Ecto neural progenitor cell (in vitro differentiated cells): ENCODE measurements around the gene MCHR1.
A peak's percentile ranks its signal among the peaks of the same experiment; 100 is the strongest.
"Not testable (repeated sequence)": the region's sequence is repeated elsewhere in the genome, so short reads cannot be mapped to it uniquely, and the experiment has no call there.

Source experiments
- DNase-seq: peaks from one replicate; pipeline ENCODE4 v3.0.0-alpha.2; 2018; ENCODE audit warnings: low spot score

The MCHR1 gene

GRCh38 chr22:40690370-40690769 lies 11.1 kb downstream of the MCHR1 start:
- no peak for DNase-seq

- DNase-seq: no peak
Measured at GRCh38 chr22:40691532-40691931, 12.2 kb downstream of the MCHR1 start.

DNA sequence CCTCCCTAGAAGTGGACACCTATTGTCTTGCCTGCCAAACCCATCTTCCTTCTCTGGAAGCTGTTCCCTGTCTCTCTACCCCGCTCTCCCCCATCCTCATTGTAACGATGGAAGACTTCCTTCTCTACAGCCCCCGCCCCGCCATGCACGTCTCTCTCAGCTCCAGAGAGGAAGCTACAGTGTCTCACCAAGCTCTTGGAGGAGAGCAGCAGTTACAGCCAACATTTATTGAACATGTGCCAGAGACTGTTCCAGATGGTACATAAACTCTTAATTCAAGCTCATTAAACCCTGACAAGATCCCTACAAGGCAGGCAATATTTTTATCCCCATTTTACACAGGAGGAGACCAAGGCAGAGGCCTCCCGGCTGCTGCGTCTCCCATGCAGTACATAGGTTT lies 15.1 kb downstream of the MCHR1 start:
- no peak for DNase-seq

GRCh38 chr22:40701274-40701673 lies 22.0 kb downstream of the MCHR1 start:
- DNase-seq: no peak

- DNase-seq: no peak
Measured at GRCh38 chr22:40703174-40703573, 23.9 kb downstream of the MCHR1 start.

- DNase-seq: no peak
Measured at GRCh38 chr22:40703736-40704135, 24.5 kb downstream of the MCHR1 start.

GRCh38 chr22:40705918-40706682 lies 26.8 kb downstream of the MCHR1 start:
- DNase-seq: no peak

DNA sequence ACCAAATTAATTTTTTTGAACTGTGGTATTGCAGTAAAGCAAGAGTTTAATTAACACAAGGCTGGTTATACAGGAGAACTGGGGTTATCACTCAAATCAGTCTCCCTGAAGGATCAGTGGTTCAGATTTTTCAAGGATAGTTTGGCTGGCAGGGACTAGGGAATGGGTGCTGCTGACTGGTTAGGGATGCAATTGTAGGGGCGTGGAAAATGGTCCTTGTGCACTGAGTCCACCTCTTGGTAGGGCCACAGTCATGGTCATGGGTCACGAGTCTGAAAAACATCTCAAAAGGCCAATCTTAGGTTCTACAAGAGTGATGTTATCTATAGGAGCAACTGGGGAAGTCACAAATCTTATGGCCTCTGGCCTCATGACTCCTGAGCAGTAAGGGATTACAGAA lies 27.9 kb downstream of the MCHR1 start:
- no peak for DNase-seq

- DNase-seq: no peak
Measured at GRCh38 chr22:40708177-40708576, 28.9 kb downstream of the MCHR1 start.

- DNase-seq: no peak
Measured at GRCh38 chr22:40709752-40710413, 30.6 kb downstream of the MCHR1 start.

- DNase-seq: no peak
Measured at GRCh38 chr22:40712311-40712710, 33.0 kb downstream of the MCHR1 start.

DNA sequence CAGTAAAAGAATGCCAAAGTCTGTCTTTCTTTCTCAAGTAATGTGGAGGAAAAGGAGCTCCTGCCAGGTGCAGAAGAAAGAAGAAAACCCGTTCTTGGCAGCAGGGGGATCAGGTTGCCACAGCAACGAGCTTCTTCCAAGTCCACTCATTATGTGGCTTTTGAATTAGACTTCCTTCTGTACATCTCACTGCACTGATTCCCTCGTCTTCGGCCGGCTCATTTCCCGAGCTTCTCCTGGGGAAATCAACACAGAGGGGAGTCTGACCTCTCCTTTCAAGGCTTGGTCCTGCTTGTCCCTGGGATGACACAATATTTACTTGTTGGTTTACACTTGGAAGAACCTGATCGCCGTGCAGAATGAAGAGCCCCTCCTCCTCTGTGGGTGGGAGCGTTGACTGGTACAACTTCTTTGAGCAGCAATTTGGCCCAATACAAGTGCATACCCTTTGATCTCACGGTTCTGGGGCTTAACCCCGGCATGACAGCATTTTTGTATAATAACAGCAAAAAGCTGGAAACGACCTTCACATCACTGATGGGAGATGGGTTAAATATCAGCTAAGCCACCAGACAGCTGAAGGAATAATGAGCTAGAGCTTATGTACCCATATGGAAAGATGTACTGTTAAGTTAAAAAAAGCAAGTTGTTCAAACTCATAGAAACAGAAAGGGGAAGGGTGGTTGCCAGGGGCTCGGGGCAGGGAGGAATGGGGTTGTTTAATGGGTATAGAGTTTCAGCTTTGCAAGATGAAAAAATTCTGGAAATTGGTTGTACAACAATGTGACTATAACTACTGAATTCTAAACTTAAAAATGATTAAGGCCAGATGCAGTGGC lies 35.4 kb downstream of the MCHR1 start:
- DNase-seq: peak; percentile 80

GRCh38 chr22:40716116-40716515 lies 36.8 kb downstream of the MCHR1 start:
- DNase-seq: no peak

DNA sequence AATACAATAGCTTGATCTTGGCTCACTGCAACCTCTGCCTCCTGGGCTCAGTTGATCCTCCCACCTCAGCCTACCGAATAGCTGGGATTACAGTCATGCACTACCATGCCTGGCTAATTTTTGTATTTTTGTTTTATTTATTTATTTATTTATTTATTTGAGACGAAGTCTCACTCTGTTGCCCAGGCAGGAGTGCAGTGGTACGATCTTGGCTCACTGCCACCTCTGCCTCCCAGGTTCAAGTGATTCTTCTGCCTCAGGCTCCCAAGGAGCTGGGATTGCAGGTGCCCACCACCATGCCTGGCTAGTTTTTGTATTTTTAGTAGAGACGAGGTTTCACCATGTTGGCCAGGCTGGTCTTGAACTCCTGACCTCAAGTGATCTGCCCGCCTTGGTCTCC lies 38.4 kb downstream of the MCHR1 start:
- not testable (repeated sequence) for DNase-seq

GRCh38 chr22:40718250-40719204 lies 39.2 kb downstream of the MCHR1 start:
- DNase-seq: no peak

- DNase-seq: no peak
Measured at GRCh38 chr22:40719599-40719998, 40.3 kb downstream of the MCHR1 start.

DNA sequence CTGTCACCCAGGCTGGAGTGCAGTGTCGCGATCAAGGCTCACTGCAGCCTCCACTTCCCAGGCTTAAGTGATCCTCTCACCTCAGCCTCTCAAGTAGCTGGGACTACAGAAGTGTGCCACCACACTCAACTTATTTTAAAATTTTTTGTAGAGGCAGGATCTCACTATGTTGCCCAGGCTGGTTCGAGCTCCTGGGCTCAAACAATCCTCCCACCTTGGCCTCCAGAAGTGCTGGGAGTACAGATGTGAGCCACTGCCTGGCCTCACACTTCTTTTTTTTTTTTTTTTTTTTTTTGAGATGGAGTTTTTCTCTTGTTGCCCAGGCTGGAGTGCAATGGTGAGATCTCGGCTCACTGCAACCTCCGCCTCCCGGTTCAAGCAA lies 40.9 kb downstream of the MCHR1 start:
- not testable (repeated sequence) for DNase-seq

DNA sequence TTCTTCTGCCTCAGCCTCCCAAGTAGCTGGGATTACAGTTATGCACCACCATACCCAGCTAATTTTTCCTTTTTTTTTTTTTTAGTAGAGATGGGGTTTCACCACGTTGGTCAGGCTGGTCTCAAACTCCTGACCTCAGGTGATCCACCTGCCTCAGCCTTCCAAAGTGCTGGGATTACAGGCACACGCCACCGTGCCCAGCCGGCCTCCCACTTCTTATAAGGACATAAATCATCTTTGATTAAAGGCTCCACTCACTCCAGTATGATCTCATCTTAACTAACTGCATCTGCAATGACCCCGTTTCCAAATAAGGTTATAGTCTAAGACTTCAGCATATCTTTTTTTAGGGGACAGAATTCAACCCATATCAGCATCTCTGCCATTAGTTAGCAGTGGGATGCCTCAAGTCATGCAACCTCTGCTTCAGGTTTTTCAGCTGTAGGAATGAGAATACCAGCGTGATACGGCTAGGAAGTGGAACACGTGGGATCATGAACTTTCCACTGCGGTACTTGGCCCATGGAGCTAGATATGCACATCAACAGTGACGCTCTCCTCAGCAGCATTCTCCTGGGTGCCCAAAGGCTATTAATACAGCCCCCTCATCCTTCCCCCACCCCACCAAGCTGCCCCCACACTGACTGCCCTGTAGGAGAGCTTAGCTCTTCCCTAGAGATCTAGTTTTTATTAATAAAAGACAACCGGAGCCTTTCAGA lies 41.4 kb downstream of the MCHR1 start:
- DNase-seq: no peak

DNA sequence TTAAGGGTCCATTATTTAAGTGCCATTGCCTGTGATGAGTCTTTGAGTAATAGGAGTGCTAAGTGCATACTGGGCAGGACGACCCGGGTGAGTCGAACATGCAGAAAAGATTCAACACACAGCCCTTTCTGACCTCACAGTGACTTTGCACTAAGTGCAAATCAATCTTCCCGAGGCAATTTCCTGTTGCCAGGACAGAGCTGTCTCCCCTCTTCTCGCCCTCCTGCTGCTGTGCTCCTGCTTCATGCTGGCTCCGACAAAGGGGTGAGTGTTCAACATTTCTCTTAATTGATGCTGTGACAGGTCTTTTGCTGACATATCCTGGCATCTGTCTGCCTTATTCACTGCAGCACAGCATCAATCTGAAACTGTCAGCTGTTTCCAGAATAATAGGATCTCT lies 42.0 kb downstream of the MCHR1 start:
- no peak for DNase-seq

GRCh38 chr22:40723396-40723933 lies 44.2 kb downstream of the MCHR1 start:
- no peak for DNase-seq

DNA sequence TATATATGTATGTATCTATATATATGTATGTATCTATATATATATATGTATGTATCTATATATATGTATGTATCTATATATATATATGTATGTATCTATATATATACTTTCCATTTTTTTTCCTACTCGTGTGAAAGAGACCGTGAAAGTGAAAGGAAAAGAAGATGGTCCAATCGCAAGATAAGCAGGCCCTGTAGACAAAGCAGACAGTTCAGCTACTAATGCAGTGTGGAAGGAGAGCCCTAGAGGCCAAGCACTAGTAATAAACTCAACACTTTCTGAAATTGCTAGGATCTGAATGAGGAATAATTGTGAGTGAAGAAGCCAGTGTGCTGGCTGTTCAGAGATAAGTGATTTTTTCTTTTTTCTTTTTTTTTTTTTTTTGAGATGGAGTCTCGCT lies 47.2 kb downstream of the MCHR1 start:
- no peak for DNase-seq
